Endothelial cell of umbilical vein (primary cell): ENCODE data around the gene OR5H1. TPM values are rescaled to one million over a fixed set of nuclear protein-coding genes. Genes with fewer than 3 reads are reported as not detected.

Experiments
- BruUV-seq: library from RNA; stranded (reverse); fragments of 400-500 nt; replicated peaks from 2 replicates; lab custom pipeline; 2021; lab: Mats Ljungman, UMichigan
- CTCF ChIA-PET: fragments of 300-600, 350-600 bp; sonication (Branson Sonifier 250); formaldehyde crosslinking; loops from one replicate; lab custom pipeline; 2021; ENCODE audit warnings: antibody characterized with exemption, inconsistent platforms; lab: Charles Lee
- POLR2A ChIA-PET: fragments of 300-600, 350-600 bp; sonication (Branson Sonifier 250); formaldehyde crosslinking; loops from one replicate; lab custom pipeline; 2021; ENCODE audit warnings: antibody characterized with exemption, inconsistent platforms; lab: Charles Lee
- DNase-seq: peaks from one replicate; pipeline ENCODE4 v3.0.0-alpha.2; 2011; ENCODE audit warnings: low read depth, low spot score
- FAIRE-seq: peaks from 2 replicates; lab custom pipeline; 2011; peaks lifted over from hg19 to GRCh38; lab: Jason Lieb, UNC
- H2AFZ ChIP-seq: 2 replicates; pipeline ENCODE4 v1.6.0; 2012; ENCODE audit warnings: low read depth, low read length, control low read depth, inconsistent platforms
- H3K27ac ChIP-seq: 2 replicates; pipeline ENCODE4 v1.5.1; 2011; ENCODE audit warnings: low read depth, mild to moderate bottlenecking, control low read depth, low read length, moderate library complexity; ENCODE audit not compliant: insufficient read depth
- H3K27me3 ChIP-seq, 2 experiments: 2 replicates each; pipeline versions ENCODE4 v1.6.0 to v1.6.1; 2011; ENCODE audit warnings: low read length in 2 of 2, mixed read lengths in 1 of 2; ENCODE audit not compliant: control insufficient read depth in 2 of 2, insufficient read depth in 2 of 2
- H3K36me3 ChIP-seq, 2 experiments: 2 replicates in 1 of 2; 3 replicates in 1 of 2; pipeline ENCODE4 v1.5.1; 2011; ENCODE audit warnings: low read length in 2 of 2, mild to moderate bottlenecking in 1 of 2, moderate library complexity in 1 of 2; ENCODE audit not compliant: control insufficient read depth in 2 of 2, insufficient read depth in 2 of 2; ENCODE audit errors: extremely low read depth in 1 of 2
- H3K4me1 ChIP-seq: 3 replicates; pipeline ENCODE4 v1.5.1; 2011; ENCODE audit warnings: mild to moderate bottlenecking, low read length; ENCODE audit not compliant: control insufficient read depth, insufficient read depth; ENCODE audit errors: extremely low read depth
- H3K4me2 ChIP-seq: 2 replicates; pipeline ENCODE4 v1.6.1; 2011; ENCODE audit warnings: low read length, control low read depth, mixed read lengths; ENCODE audit not compliant: insufficient read depth
- H3K4me3 ChIP-seq, 3 experiments: fragments of 200-600 bp in 1 of 3; sonication (generic), shearing (Covaris generic) in 1 of 3; replicated peaks in 1 of 3; 2 replicates each; pipeline ENCODE4 v1.5.1; 2011 to 2016; ENCODE audit warnings: control low read depth in 3 of 3, low read length in 3 of 3, mild to moderate bottlenecking in 2 of 3, inconsistent platforms in 1 of 3, low read depth in 1 of 3, moderate library complexity in 1 of 3; ENCODE audit not compliant: insufficient read depth in 1 of 3
- H3K79me2 ChIP-seq: 2 replicates; pipeline ENCODE4 v1.6.0; 2012; ENCODE audit warnings: low read length, inconsistent platforms; ENCODE audit not compliant: control insufficient read depth, insufficient read depth
- H3K9ac ChIP-seq: replicated peaks from 2 replicates; pipeline ENCODE3; 2011; ENCODE audit warnings: low read length, control low read depth; ENCODE audit not compliant: insufficient read depth; ENCODE audit errors: extremely low read depth
- H3K9me1 ChIP-seq: replicated peaks from 3 replicates; pipeline ENCODE4 v1.6.0; 2011; ENCODE audit warnings: mild to moderate bottlenecking, low read length; ENCODE audit not compliant: control insufficient read depth, insufficient read depth; ENCODE audit errors: extremely low read depth
- H3K9me3 ChIP-seq: replicated peaks from 2 replicates; pipeline ENCODE4 v1.5.1; 2012; ENCODE audit warnings: low read length, inconsistent platforms; ENCODE audit not compliant: control insufficient read depth, insufficient read depth
- H4K20me1 ChIP-seq: replicated peaks from 2 replicates; pipeline ENCODE3; 2011; ENCODE audit warnings: mild to moderate bottlenecking, low read length; ENCODE audit not compliant: control insufficient read depth, insufficient read depth; ENCODE audit errors: extremely low read depth
- CTCF ChIP-seq, 2 donors: IDR thresholded peaks; 1 replicate in 1 of 2; 2 replicates in 1 of 2; pipeline ENCODE4 v1.5.1; 2011; ENCODE audit warnings: low read length in 2 of 2, mild to moderate bottlenecking in 2 of 2, moderate library complexity in 2 of 2, control low read depth in 1 of 2, inconsistent platforms in 1 of 2, low read depth in 1 of 2; ENCODE audit not compliant: insufficient read depth in 1 of 2; ENCODE audit errors: extremely low read depth in 1 of 2
- EZH2 ChIP-seq: IDR thresholded peaks from 2 replicates; pipeline ENCODE4 v1.6.1; 2012; ENCODE audit warnings: borderline replicate concordance, low read depth, mild to moderate bottlenecking, moderate library complexity, low read length, inconsistent platforms; ENCODE audit not compliant: severe bottlenecking
- FOS ChIP-seq: IDR thresholded peaks from 2 replicates; pipeline ENCODE4 v1.6.1; 2011; ENCODE audit warnings: mild to moderate bottlenecking, low read length, moderate library complexity, borderline replicate concordance; ENCODE audit not compliant: insufficient read depth
- GATA2 ChIP-seq: IDR thresholded peaks from 2 replicates; pipeline ENCODE4 v1.7.0; 2011; ENCODE audit warnings: low read depth, mild to moderate bottlenecking, moderate library complexity, mixed read lengths, low read length; ENCODE audit not compliant: insufficient read length, insufficient read depth
- JUN ChIP-seq: IDR thresholded peaks from 2 replicates; pipeline ENCODE4 v1.6.1; 2011; ENCODE audit warnings: borderline replicate concordance, low read depth; ENCODE audit not compliant: insufficient read length, insufficient read depth
- MAX ChIP-seq: IDR thresholded peaks from 2 replicates; pipeline ENCODE4 v1.6.1; 2011; ENCODE audit not compliant: insufficient read depth, insufficient read length
- MYC ChIP-seq: IDR thresholded peaks from one replicate; pipeline ENCODE4 v1.6.1; 2011; ENCODE audit warnings: mild to moderate bottlenecking, low read depth, low read length
- POLR2A ChIP-seq: IDR thresholded peaks from 2 replicates; pipeline ENCODE4 v1.6.1; 2012; ENCODE audit warnings: low read depth, mild to moderate bottlenecking, control low read depth, low read length
- POLR2AphosphoS5 ChIP-seq: IDR thresholded peaks from 2 replicates; pipeline ENCODE4 v1.6.1; 2012; ENCODE audit warnings: low read depth, mild to moderate bottlenecking, control low read depth, low read length, moderate library complexity; ENCODE audit not compliant: insufficient read depth
- dilution Hi-C: fragments of 300-500 bp; cut with MboI; formaldehyde crosslinking; loops from one replicate; pipeline ENCODE4 v1.15.0; 2019; ENCODE audit warnings: low sequenced_read_pairs; ENCODE audit not compliant: extremely low pct_ligation_motif_present
- intact Hi-C: fragments of 100-400 bp; cut with micrococcal nuclease; formaldehyde crosslinking; loops from one replicate; pipeline ENCODE4 v1.10.0; 2022
- polyA plus RNA-seq, 4 experiments: library from polyadenylated mRNA; depleted of rRNA in 3 of 4; stranded (reverse) in 3 of 4; unstranded in 1 of 4; fragments of >200 nt; gene quantifications; 2 replicates each; pipeline versions ENCODE4 v1.2.1 to v1.2.3, GENCODE V29; 2011 to 2012; ENCODE audit warnings: missing spikeins in 1 of 4
- total RNA-seq: library from RNA; stranded (reverse); gene quantifications from 2 replicates; pipeline ENCODE4 v1.2.3, GENCODE V29; 2021

Gene OR5H1
- total and polyA plus RNA-seq, 2 donors (not counting 3 experiments of a cell fraction or from before 2014, with no cell fraction given), result not detected

GRCh38 chr3:98151241-98151640 is 20.7 kb downstream of the OR5H1 start:
- Histone ChIP-seq H3K4me2 (no peak overlapping the region), H3K4me3 (no peak overlapping the region), H4K20me1 (no peaks in the 10 kb centered on the region), H3K9me3 (no peaks in the 10 kb centered on the region), H3K27ac (no peak overlapping the region), H3K79me2 (no peaks in the 10 kb centered on the region), H2AFZ (no peak overlapping the region), H3K9ac (no peak overlapping the region), H3K4me1 (no peaks in the 10 kb centered on the region), H3K36me3 (no peaks in the 10 kb centered on the region), H3K9me1 (no peaks in the 10 kb centered on the region), H3K27me3 (no peaks in the 10 kb centered on the region)
- CTCF ChIA-PET, result no interaction called here
- DNase-seq (no peak), FAIRE-seq (no peak)
- intact Hi-C loops (no loop called here), dilution Hi-C loops (no loop called here)
- TF ChIP-seq GATA2, result no peak
- no peak for TF ChIP-seq EZH2
- no peak for TF ChIP-seq JUN
- TF ChIP-seq MAX, result no peak
- no peak for TF ChIP-seq MYC
- no peak for TF ChIP-seq CTCF (IDR thresholded peaks at IDR 0.05; ENCODE audit: extremely low read depth in 1 of 2, insufficient read depth in 1 of 2, low read depth in 1 of 2, low read length in 2 of 2)
- TF ChIP-seq FOS, result no peak
- TF ChIP-seq POLR2AphosphoS5, result no peak
- TF ChIP-seq POLR2A, result no peak
- POLR2A ChIA-PET, result no interaction called here
- no TSS peak for BruUV-seq
